CD14-positive monocyte (primary cell): Measurements from ENCODE around the gene ATF6. TPM values are rescaled to one million over a fixed set of nuclear protein-coding genes. Genes with fewer than 3 reads are reported as not detected.

ENCODE experiments used
- DNase-seq, 3 donors: peaks; one replicate each; pipeline ENCODE4 v3.0.0-alpha.2; 2011 to 2022
- H2AFZ ChIP-seq: 2 replicates; pipeline ENCODE4 v1.6.0; 2012; ENCODE audit warnings: mild to moderate bottlenecking, low read depth, low read length, inconsistent platforms; ENCODE audit not compliant: insufficient read depth, poor library complexity, severe bottlenecking
- H3K27ac ChIP-seq, 2 donors: 1 replicate in 1 of 2; 2 replicates in 1 of 2; pipeline ENCODE4 v1.5.1; 2012 to 2013; ENCODE audit warnings: low read length in 2 of 2, control low read depth in 1 of 2, inconsistent platforms in 1 of 2, low read depth in 1 of 2, mild to moderate bottlenecking in 1 of 2
- H3K27me3 ChIP-seq, 2 donors: one replicate each; pipeline versions ENCODE4 v1.6.0 to v1.6.1; 2011 to 2013; ENCODE audit warnings: low read length in 2 of 2; ENCODE audit not compliant: control insufficient read depth in 2 of 2, insufficient read depth in 2 of 2
- H3K36me3 ChIP-seq, 2 donors: replicated peaks in 1 of 2; 1 replicate in 1 of 2; 2 replicates in 1 of 2; pipeline versions ENCODE4 v1.5.1 to v1.6.1; 2012 to 2013; ENCODE audit warnings: low read length in 2 of 2, control low read depth in 1 of 2, inconsistent platforms in 1 of 2, mild to moderate bottlenecking in 1 of 2; ENCODE audit not compliant: insufficient read depth in 2 of 2, control insufficient read depth in 1 of 2
- H3K4me1 ChIP-seq, 2 donors: 1 replicate in 1 of 2; 2 replicates in 1 of 2; pipeline versions ENCODE4 v1.5.1 to v1.6.1; 2012 to 2013; ENCODE audit warnings: low read length in 2 of 2, control low read depth in 1 of 2, inconsistent platforms in 1 of 2, mild to moderate bottlenecking in 1 of 2, moderate library complexity in 1 of 2; ENCODE audit not compliant: insufficient read depth in 2 of 2, control insufficient read depth in 1 of 2
- H3K4me2 ChIP-seq: replicated peaks from 2 replicates; pipeline ENCODE3; 2012; ENCODE audit warnings: low read length, moderate library complexity, mild to moderate bottlenecking; ENCODE audit not compliant: poor library complexity, severe bottlenecking; ENCODE audit errors: extremely low read depth
- H3K4me3 ChIP-seq, 3 experiments: fragments of 200-600 bp in 1 of 3; sonication (generic) in 1 of 3; replicated peaks in 1 of 3; 1 replicate in 2 of 3; 2 replicates in 1 of 3; pipeline ENCODE4 v1.5.1; 2011 to 2013; ENCODE audit warnings: low read length in 3 of 3, mild to moderate bottlenecking in 3 of 3, control low read depth in 2 of 3, low read depth in 2 of 3, inconsistent platforms in 1 of 3, moderate library complexity in 1 of 3
- H3K79me2 ChIP-seq: 2 replicates; pipeline ENCODE4 v1.6.0; 2012; ENCODE audit warnings: mild to moderate bottlenecking, control low read depth, inconsistent platforms, low read length, moderate library complexity; ENCODE audit not compliant: insufficient read depth
- H3K9ac ChIP-seq: 2 replicates; pipeline ENCODE4 v1.6.0; 2017; ENCODE audit warnings: low read length, mild to moderate bottlenecking; ENCODE audit not compliant: insufficient read depth, poor library complexity, severe bottlenecking
- H3K9me3 ChIP-seq, 2 donors: replicated peaks in 1 of 2; 1 replicate in 1 of 2; 2 replicates in 1 of 2; pipeline versions ENCODE4 v1.5.1 to v1.6.1; 2012 to 2013; ENCODE audit warnings: low read length in 2 of 2, control low read depth in 1 of 2; ENCODE audit not compliant: control insufficient read depth in 1 of 2, insufficient read depth in 1 of 2
- H4K20me1 ChIP-seq: 2 replicates; pipeline ENCODE4 v1.6.0; 2012; ENCODE audit warnings: mild to moderate bottlenecking, low read length, control low read depth, moderate library complexity; ENCODE audit not compliant: insufficient read depth
- H3K27ac Mint-ChIP-seq, 7 donors: one replicate each; pipeline ENCODE4 v1.8.0; 2020; ENCODE audit warnings: mild to moderate bottlenecking in 7 of 7, mixed read lengths in 7 of 7, moderate library complexity in 6 of 7, inconsistent platforms in 2 of 7
- H3K27me3 Mint-ChIP-seq, 3 donors: one replicate each; pipeline ENCODE4 v1.8.0; 2021 to 2022; ENCODE audit warnings: low read depth in 3 of 3, mild to moderate bottlenecking in 3 of 3, mixed read lengths in 3 of 3, moderate library complexity in 3 of 3, inconsistent platforms in 1 of 3
- H3K36me3 Mint-ChIP-seq, 2 donors: one replicate each; pipeline ENCODE4 v1.8.0; 2020; ENCODE audit warnings: mixed read lengths in 2 of 2, inconsistent platforms in 1 of 2, mild to moderate bottlenecking in 1 of 2
- H3K4me1 Mint-ChIP-seq: one replicate; pipeline ENCODE4 v1.8.0; 2020; ENCODE audit warnings: mild to moderate bottlenecking, mixed read lengths
- H3K4me3 Mint-ChIP-seq, 2 donors: one replicate each; pipeline ENCODE4 v1.8.0; 2020; ENCODE audit warnings: mild to moderate bottlenecking in 2 of 2, mixed read lengths in 2 of 2, moderate library complexity in 1 of 2
- H3K9me3 Mint-ChIP-seq, 7 donors: one replicate each; pipeline ENCODE4 v1.8.0; 2020 to 2022; ENCODE audit warnings: mixed read lengths in 7 of 7, mild to moderate bottlenecking in 6 of 7, moderate library complexity in 6 of 7, inconsistent platforms in 2 of 7
- CTCF ChIP-seq: fragments of 200-600 bp; IDR thresholded peaks from one replicate; pipeline ENCODE4 v1.8.0; 2022; ENCODE audit warnings: antibody characterized with exemption, mild to moderate bottlenecking
- WGBS: methylation state at CpG from one replicate; pipeline ENCODE4 v1.1.5; 2013; ENCODE audit warnings: missing lambda C conversion rate; ENCODE audit not compliant: insufficient coverage; 5-methylcytosine and 5-hydroxymethylcytosine counted together
- intact Hi-C, 2 donors: fragments of 100-400 bp; cut with micrococcal nuclease; formaldehyde crosslinking; loops; one replicate each; pipeline versions ENCODE4 v1.15.0 to v1.15.1; 2023
- polyA plus RNA-seq, 3 donors: library from polyadenylated mRNA; depleted of rRNA in 1 of 3; unstranded in 2 of 3; stranded (reverse) in 1 of 3; fragments of 300-500 nt in 2 of 3; fragments of >200 nt in 1 of 3; fragmentation: Illumina TruSeq in 2 of 3; gene quantifications; 1 replicate in 2 of 3; 2 replicates in 1 of 3; pipeline ENCODE4 v1.2.3, GENCODE V29; 2012 to 2021

Gene ATF6
- polyA plus RNA-seq, 3 donors, result 13.4 to 25.6 (median 22.2) TPM

- no peak for DNase-seq
- H3K79me2 ChIP-seq, result no peaks in the 10 kb centered on the region
- no peak overlapping the region for H3K4me2 ChIP-seq
- H3K27me3 ChIP-seq, result no peaks in the 10 kb centered on the region
- Mint-ChIP-seq H3K27me3 (peaks cover 0 to 3% (median 2%) of the 10 kb centered on the region in 3 donors), H3K4me1 (peaks cover 7% of the 10 kb centered on the region), H3K9me3 (peaks cover 0 to 5% (median 3%) of the 10 kb centered on the region in 7 donors), H3K4me3 (no peak overlapping the region), H3K36me3 (peaks cover 0 to 2% of the 10 kb centered on the region in 2 donors), H3K27ac (no peak overlapping the region)
- no peak overlapping the region for H3K9ac ChIP-seq
- peaks cover 3% of the 10 kb centered on the region in 2 donors for H3K9me3 ChIP-seq
- H3K36me3 ChIP-seq, result no peaks in the 10 kb centered on the region
- no peak overlapping the region for H3K27ac ChIP-seq
- no peak for TF ChIP-seq CTCF
- no peak overlapping the region for H2AFZ ChIP-seq
- H4K20me1 ChIP-seq, result no peaks in the 10 kb centered on the region
- H3K4me3 ChIP-seq, result no peak overlapping the region
- 75% methylated on average over 5 of the region's 11 CpGs for WGBS
- intact Hi-C loops, result no loop called here
- no peaks in the 10 kb centered on the region for H3K4me1 ChIP-seq
Measured at GRCh38 chr1:161981735-161982506, 215.8 kb downstream of the ATF6 start.

GRCh38 chr1:161982507-161982895 lies 216.4 kb downstream of the ATF6 start:
- Histone ChIP-seq H2AFZ (no peak overlapping the region), H3K9me3 (peaks cover 8 to 9% of the 10 kb centered on the region in 2 donors), H3K4me3 (no peak overlapping the region), H3K27ac (no peak overlapping the region), H3K4me1 (no peaks in the 10 kb centered on the region), H3K9ac (no peak overlapping the region), H3K79me2 (no peaks in the 10 kb centered on the region), H3K4me2 (no peak overlapping the region), H3K36me3 (no peaks in the 10 kb centered on the region), H3K27me3 (no peaks in the 10 kb centered on the region), H4K20me1 (no peaks in the 10 kb centered on the region)
- no peak for DNase-seq
- Mint-ChIP-seq H3K36me3 (peaks cover 4 to 7% of the 10 kb centered on the region in 2 donors), H3K27me3 (peaks cover 2 to 3% (median 2%) of the 10 kb centered on the region in 3 donors), H3K9me3 (peaks cover 5 to 10% (median 8%) of the 10 kb centered on the region in 7 donors), H3K4me1 (peaks cover 7% of the 10 kb centered on the region), H3K4me3 (peak overlapping the region in 1 of 2 donors; percentile 1), H3K27ac (peak overlapping the region in 1 of 7 donors; percentile 1)
- 45% methylated on average over 4 of the region's 5 CpGs for WGBS
- TF ChIP-seq CTCF, result no peak
- intact Hi-C loops, result no loop called here
